ENCODE measurements around the gene MYOT.

MYOT gene

DNA sequence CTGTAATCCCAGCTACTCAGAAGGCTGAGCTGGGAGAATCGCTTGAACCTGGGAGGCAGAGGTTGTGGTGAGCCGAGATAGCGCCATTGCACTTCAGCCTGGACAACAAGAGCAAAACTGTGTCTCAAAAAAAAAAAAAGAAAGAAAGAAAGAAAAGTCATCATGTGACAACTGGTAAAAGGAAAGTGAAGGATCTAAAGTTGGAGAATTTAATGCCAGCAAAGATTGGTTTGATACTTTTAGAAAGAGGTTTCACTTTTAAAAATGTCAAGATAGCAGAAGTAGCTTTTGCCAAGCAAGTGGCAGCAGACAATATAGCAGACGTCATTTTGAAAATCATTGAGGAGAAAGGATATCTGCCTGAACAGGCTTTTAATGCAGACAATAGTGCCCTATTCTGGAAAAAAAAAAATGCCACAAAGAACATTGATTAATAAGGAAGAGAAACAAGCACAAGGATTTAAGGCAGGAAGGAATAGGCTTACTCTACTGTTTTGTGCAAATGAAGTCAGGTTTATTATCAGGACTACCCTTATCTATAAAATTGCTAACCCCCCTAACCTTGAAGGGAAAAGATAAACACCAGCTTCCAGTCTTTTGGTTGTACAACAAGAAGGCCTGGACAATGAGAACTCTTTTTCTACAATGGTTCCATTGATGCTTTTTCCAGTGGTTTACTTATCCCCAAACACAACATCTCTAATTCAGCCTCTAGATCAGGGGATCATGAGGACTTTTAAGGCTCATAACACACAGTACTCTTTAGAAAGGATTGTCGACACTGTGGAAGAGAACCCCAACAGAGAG lies 33.6 kb downstream of the MYOT start:
- DNase-seq (ENCODE audit: low read depth), result no peak

DNA sequence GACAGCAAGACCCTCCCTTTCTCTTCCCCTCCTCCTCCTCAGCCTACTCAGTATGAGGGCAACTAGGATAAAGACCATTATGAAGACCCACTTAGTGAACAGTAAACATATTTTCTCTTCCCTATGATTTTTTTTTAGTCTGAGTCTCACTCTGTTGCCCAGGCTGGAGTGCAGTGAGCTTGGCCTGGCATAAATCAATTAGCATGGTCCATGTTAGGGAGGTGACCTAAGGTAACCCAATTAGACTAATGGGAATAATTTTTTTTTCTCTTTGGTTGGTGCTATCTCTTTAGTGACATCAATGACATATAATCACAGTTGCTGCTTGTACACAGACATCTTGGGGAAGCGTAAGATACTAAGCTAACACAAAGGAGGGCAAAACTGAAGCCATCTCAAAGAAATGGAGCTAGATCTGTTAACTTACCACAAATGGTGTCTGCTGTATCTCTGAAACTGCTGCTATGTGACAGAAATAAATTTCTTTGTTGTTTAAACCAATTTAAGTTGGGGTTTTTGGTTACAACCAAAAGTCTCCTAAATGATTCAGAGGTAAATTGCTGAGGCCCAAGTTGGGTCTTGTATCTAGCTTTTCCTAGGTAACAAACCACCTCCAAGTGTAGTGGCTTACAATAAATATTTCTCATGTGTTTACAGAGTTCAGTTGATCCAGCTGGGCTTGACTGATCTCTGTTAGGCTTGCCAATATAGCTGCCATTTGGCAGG lies 34.9 kb downstream of the MYOT start:
- DNase-seq (ENCODE audit: low read depth), result no peak

DNA sequence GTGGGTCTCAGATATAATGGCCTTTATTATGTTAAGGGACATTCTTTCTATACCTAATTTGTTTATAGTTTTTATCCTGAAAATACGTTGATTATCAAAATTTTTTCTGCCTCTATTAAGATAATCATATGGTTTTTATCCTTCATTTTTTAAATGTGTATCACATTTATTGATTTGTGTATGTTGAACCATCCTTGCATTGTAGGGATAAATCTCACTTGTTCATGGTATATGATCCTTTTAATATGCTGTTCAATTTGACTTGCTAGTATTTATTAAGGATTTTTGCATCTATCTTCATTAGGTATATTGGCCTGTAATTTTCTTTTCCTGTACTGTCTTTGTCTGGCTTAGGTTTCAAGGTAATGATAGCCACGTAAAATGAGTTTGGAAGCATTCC lies 47.1 kb downstream of the MYOT start:
- no peak for DNase-seq (ENCODE audit: low read depth)

DNA sequence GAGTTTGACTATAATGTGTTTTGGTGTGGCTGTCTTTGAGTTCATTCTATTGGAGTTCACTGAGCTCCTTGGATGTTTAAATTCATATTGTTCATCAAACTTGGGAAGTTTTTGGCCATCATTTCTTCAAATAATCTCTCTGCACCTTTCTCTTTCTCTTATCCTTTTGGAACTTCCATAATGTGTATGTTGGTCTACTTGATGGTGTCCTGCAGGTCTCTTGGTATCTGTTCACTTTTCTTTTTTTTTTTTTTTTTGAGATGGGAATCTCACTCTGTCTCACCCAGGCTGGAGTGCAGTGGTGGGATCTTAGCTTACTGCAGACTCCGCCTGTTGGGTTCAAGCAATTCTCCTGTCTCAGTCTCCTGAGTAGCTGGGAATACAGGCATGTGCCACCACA lies 49.3 kb downstream of the MYOT start:
- DNase-seq (ENCODE audit: low read depth), result no peak

DNA sequence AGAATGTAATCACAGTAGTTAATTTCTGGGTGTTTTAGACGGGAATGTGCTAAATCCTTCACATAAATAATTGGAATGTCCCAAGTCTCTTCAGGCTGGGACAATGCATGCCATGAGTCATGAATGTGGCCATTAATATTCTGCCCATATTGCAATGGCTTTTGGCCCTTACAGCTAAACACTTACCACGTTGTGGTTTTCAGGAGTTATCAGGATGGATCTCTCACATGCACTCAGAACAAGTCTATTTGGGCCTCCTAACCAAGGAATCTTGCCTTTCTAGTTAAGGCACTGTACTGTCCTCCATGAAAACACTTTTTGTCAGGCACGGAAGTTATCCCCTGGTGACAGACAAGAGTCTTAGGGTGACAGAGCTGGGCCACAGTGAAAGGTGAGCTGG lies 54.3 kb downstream of the MYOT start:
- DNase-seq (ENCODE audit: low read depth), result peak; percentile 40

DNA sequence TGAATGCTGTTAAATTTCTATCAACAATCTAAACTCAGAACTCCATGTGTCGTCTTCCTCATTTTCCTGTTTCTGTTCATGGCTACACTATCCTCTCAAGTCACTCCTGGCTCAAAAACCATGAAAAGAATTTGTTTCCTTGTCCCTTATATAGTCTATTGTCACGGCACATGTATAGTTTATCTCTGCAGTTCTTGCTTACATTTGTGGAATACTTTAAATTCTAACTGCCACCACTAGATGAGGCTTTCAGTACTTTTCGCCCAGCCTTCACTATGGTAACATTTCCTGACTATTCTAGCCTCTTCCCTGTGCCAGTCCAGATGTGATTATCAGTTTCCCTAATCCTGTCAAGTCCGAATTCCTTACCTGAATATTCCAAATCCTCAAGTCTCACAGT lies 56.2 kb downstream of the MYOT start:
- DNase-seq (ENCODE audit: low read depth), result no peak

DNA sequence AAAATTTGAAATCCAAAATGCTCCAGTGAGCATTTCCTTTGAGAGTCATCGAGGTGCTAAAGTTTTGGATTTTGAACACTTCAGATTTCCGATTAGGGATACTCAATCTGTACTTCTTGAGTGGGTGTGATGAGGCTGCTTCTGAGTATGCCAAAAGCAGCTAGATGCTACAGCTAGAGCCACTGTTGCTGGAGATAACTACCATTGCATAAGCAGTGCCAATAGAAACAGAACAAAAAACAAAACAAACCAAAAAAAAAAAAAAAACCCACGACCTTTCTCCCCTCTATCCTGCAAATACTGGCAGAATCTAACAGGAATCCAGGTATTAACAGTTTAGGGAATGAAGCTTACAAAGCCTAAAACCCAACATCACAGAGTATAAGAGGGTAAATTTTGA lies 65.1 kb downstream of the MYOT start:
- DNase-seq (ENCODE audit: low read depth), result no peak

DNA sequence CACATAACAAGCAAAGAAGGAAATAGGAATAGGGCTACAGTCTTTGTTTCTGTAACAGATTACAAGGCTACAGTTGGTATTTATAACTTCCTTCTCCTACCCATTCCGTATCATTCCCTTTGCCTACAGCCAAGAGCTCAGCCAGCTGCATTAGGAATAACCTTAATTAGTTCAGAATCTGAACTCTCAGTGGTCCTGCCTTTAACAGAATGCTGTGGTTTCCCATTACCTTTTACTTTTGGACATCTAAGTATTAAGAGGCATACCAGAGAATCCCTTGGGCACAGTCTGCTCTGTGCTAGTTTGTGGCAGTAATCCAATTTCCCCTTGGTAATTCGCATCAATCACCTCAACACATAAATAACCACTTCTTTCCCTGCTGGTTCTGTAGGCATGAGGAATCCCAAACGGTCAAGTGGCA lies 65.8 kb downstream of the MYOT start:
- DNase-seq (ENCODE audit: low read depth), result no peak

DNA sequence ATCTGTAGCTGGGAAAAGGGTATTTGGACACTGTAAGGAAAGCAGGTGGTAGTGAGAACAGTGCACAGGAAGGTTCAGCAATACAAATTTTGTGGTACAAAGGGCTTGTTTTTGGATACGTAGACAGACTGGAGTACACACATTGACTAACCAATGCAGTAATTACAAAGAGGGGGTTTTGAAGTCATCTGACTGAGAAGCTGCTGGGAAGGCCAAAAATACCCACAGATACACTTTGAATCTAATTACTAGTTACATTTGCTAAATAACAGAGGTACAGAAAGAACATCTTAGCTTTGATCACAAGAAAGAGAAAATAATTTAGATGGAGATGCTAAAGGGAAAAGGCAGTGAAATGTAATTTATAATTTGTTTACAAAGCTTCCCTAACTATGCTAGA lies 67.5 kb downstream of the MYOT start:
- no peak for DNase-seq (ENCODE audit: low read depth)

DNA sequence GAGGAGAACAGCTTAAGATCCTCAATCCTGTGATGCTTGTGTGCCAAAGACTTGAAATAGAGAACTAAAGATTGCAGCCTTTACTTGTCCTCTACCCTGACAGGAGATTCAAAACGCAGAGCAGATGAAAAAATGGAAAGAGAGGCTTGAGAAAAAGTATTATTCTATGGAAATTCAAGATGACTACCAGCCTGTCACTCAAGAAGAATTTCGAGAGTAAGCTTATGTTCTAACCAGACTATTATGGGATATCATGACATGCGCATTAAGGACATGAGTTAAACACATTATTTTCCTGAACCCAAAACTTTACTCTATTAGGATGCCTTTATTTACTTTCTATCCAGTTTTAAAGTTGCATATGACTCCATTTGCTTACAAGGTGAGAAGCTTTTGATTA lies 68.0 kb downstream of the MYOT start:
- no peak for DNase-seq (ENCODE audit: low read depth)
